Measurements from ENCODE around the gene KATNIP.
"Not testable (repeated sequence)": the region's sequence is repeated elsewhere in the genome, so short reads cannot be mapped to it uniquely, and the experiment has no call there.

The KATNIP gene

DNA sequence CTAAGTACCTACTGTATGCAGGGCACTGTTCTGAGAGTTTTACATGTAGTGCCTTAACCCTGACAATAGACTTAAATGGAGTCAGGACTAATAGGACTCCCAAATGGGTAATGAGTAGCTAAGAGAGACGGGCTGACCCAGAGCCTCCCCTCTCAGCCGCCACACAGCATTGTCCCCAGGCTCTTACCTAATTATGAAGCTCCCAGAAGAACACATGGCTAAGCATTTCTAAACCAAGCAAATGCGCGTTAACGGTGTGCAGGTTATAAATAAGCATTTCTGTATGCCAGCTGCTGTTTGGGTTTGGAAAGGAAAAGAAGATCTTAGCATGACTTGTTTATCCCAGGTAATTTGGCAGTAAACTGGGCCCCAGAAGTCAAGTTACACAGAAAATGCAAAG is 14.3 kb downstream of the KATNIP start:
- H3K4me3 ChIP-seq (ENCODE audit: low read depth, low read length), result no peak overlapping the region
- TF ChIP-seq CTCF (IDR thresholded peaks at IDR 0.05; ENCODE audit: low read depth, low read length), result no peak

DNA sequence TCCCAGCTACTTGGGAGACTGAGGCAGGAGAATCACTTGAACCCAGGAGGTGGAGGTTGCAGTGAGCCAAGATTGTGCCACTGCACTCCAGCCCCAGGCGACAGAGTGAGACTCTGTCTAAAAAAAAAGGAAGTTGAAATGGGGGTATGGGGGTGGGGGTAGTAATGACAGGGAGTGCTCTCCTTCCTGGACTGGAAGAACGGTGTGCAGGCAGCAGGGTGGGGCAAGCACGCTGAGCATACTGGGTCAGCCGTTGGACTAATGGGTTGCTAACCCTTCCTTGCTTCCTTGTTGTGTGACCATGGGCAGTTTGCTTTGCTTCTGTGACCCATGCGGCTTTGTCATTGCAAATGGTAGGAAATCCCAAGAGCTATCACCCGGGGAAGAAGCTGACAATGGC is 16.5 kb downstream of the KATNIP start:
- no peak overlapping the region for H3K4me3 ChIP-seq (ENCODE audit: low read depth, low read length)
- no peak for TF ChIP-seq CTCF (IDR thresholded peaks at IDR 0.05; ENCODE audit: low read depth, low read length)

DNA sequence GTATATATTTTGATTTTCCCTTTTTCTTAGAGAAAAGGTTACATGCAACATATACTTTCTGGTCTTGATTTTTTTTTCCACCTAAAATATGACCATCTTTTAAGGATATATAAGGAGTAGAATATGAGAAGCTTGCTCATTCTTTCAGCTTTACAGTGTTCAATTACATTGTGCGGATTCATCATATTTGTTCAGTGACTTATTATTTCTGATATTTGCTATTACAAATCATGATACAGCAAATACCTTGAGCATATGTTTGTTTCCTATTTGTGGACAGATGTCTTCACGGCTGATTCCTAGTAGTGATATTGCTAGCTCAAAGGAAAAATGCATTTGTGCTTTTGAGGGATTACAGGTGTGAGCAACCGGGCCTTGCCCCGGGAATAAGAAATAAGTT is 18.1 kb downstream of the KATNIP start:
- TF ChIP-seq CTCF (IDR thresholded peaks at IDR 0.05; ENCODE audit: low read depth, low read length), result no peak
- no peak overlapping the region for H3K4me3 ChIP-seq (ENCODE audit: low read depth, low read length)

DNA sequence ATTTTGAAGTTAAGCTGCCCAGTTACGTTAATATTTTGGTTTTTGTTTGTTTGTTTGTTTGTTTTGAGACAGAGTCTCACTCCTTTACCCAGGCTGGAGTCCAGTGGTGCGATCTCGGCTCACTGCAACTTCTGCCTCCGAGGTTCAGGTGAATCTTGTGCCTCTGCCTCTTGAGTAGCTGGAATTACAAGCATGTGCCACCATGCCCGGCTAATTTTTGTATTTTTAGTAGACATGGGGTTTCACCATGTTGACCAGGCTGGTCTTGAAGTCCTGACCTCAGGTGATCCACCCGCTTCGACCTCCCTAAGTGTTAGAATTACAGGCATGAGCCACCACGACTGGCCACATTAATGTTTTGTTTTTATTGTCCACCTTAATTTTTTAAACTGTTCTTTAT is 21.0 kb downstream of the KATNIP start:
- H3K4me3 ChIP-seq (ENCODE audit: low read depth, low read length), result not testable (repeated sequence)

- no peak overlapping the region for H3K4me3 ChIP-seq (ENCODE audit: low read depth, low read length)
- no peak for TF ChIP-seq CTCF (IDR thresholded peaks at IDR 0.05; ENCODE audit: low read depth, low read length)
Observed at GRCh38 chr16:27571433-27572326, 21.7 kb downstream of the KATNIP start.

- no peak overlapping the region for H3K4me3 ChIP-seq (ENCODE audit: low read depth, low read length)
Observed at GRCh38 chr16:27572711-27573110, 22.8 kb downstream of the KATNIP start.

DNA sequence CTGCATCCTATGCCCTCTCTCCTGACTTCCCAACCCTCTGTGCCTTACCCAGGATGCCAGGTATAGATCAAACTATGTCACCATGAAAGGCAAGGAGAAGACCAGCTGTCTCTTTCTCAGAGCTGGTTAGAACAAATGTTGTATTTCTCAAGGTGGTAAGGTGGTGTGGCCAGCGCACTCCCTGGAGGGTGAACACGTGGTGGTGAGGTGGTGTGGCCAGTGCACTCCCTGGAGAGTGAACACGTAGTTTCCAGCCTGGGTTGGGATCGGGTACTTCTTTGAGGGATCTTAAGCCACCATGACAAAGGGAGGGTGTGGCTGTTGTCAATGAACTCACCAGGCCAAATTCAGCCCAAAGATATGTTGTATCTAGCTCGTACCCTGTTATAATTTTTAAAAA is 26.8 kb downstream of the KATNIP start:
- no peak for TF ChIP-seq CTCF (IDR thresholded peaks at IDR 0.05; ENCODE audit: low read depth, low read length)
- no peak overlapping the region for H3K4me3 ChIP-seq (ENCODE audit: low read depth, low read length)

More at GRCh38 chr16:27572711-27573110, 22.8 kb downstream of the KATNIP start:
- no peak for TF ChIP-seq CTCF (IDR thresholded peaks at IDR 0.05; ENCODE audit: low read depth, low read length)
